IMR-90 (cell line): ENCODE data around the gene DYSF.

Experiments
- CTCF ChIP-seq: conservative IDR thresholded peaks from 2 replicates; pipeline ENCODE4 v1.5.1; 2012; ENCODE audit warnings: mild to moderate bottlenecking, low read depth, low read length, improper control_type of control experiment
- POLR2A ChIP-seq: IDR thresholded peaks from 2 replicates; pipeline ENCODE4 v1.6.1; 2012; ENCODE audit warnings: mild to moderate bottlenecking, low read depth, low read length

- TF ChIP-seq POLR2A (no peak), CTCF (no peak)
These were observed 93.5 kb downstream of the DYSF start for GRCh38 chr2:71546777-71547281.
